Limb (tissue), 2 donors: Measurements from ENCODE around the gene NAV2.

ENCODE experiments used
- DNase-seq, 2 donors: peaks; one replicate each; pipeline ENCODE4 v3.0.0-alpha.2; 2016; ENCODE audit errors: extremely low spot score in 2 of 2

NAV2 gene

GRCh38 chr11:19864141-19865140, 151.8 kb downstream of the NAV2 start:
- peak in 1 of 2 donors; percentile 50 for DNase-seq

- DNase-seq: no peak
These were observed 153.4 kb downstream of the NAV2 start for GRCh38 chr11:19866037-19866436.

- no peak for DNase-seq
These were observed 153.9 kb downstream of the NAV2 start for GRCh38 chr11:19866521-19866920.

- no peak for DNase-seq
These were observed 154.4 kb downstream of the NAV2 start for GRCh38 chr11:19867064-19867463.

GRCh38 chr11:19868281-19868821, 155.7 kb downstream of the NAV2 start:
- DNase-seq: peak in 1 of 2 donors; percentile 38

GRCh38 chr11:19868871-19869270, 156.2 kb downstream of the NAV2 start:
- no peak for DNase-seq

GRCh38 chr11:19869466-19869865, 156.8 kb downstream of the NAV2 start:
- no peak for DNase-seq

- no peak for DNase-seq
These were observed 157.4 kb downstream of the NAV2 start for GRCh38 chr11:19869946-19870589.

- no peak for DNase-seq
These were observed 158.9 kb downstream of the NAV2 start for GRCh38 chr11:19871531-19871930.

GRCh38 chr11:19872512-19873145, 160.0 kb downstream of the NAV2 start:
- DNase-seq: peak in 1 of 2 donors; percentile 34

GRCh38 chr11:19873730-19874129, 161.1 kb downstream of the NAV2 start:
- no peak for DNase-seq

GRCh38 chr11:19874266-19874665, 161.6 kb downstream of the NAV2 start:
- DNase-seq: no peak

GRCh38 chr11:19876750-19877149, 164.1 kb downstream of the NAV2 start:
- no peak for DNase-seq

GRCh38 chr11:19878520-19878919, 165.9 kb downstream of the NAV2 start:
- DNase-seq: no peak

GRCh38 chr11:19879307-19880087, 166.9 kb downstream of the NAV2 start:
- DNase-seq: no peak

- DNase-seq: no peak
These were observed 167.4 kb downstream of the NAV2 start for GRCh38 chr11:19880088-19880345.

- no peak for DNase-seq
These were observed 168.5 kb downstream of the NAV2 start for GRCh38 chr11:19881177-19881576.

GRCh38 chr11:19882356-19882755, 169.7 kb downstream of the NAV2 start:
- DNase-seq: no peak

GRCh38 chr11:19886498-19886897, 173.9 kb downstream of the NAV2 start:
- no peak for DNase-seq

GRCh38 chr11:19887842-19888241, 175.2 kb downstream of the NAV2 start:
- DNase-seq: no peak

- DNase-seq: no peak
These were observed 176.9 kb downstream of the NAV2 start for GRCh38 chr11:19889531-19889930.
